Fibroblast of the aortic adventitia (primary cell): ENCODE results near the gene RABGAP1L. TPM values are rescaled to one million over a fixed set of nuclear protein-coding genes. Genes with fewer than 3 reads are reported as not detected.

Source experiments
- DNase-seq: peaks from one replicate; pipeline ENCODE4 v3.0.0-alpha.2; 2010; ENCODE audit warnings: low read depth
- H3K4me3 ChIP-seq: 2 replicates; pipeline ENCODE4 v1.5.1; 2011; ENCODE audit warnings: low read depth, mild to moderate bottlenecking, control low read depth, low read length, moderate library complexity
- total RNA-seq: library from RNA; depleted of rRNA; stranded (reverse); fragments of >200 nt; gene quantifications from 2 replicates; pipeline ENCODE4 v1.2.3, GENCODE V29; 2012; ENCODE audit warnings: low replicate concordance
- TF ChIP-seq, protein P1 (sequence below): IDR thresholded peaks from 2 replicates; pipeline ENCODE4 v1.5.1; 2011; ENCODE audit warnings: mild to moderate bottlenecking, low read length, control low read depth, inconsistent platforms; ENCODE audit not compliant: insufficient read depth

The RABGAP1L gene
- total RNA-seq, 1 donor = 39.9 TPM

DNA sequence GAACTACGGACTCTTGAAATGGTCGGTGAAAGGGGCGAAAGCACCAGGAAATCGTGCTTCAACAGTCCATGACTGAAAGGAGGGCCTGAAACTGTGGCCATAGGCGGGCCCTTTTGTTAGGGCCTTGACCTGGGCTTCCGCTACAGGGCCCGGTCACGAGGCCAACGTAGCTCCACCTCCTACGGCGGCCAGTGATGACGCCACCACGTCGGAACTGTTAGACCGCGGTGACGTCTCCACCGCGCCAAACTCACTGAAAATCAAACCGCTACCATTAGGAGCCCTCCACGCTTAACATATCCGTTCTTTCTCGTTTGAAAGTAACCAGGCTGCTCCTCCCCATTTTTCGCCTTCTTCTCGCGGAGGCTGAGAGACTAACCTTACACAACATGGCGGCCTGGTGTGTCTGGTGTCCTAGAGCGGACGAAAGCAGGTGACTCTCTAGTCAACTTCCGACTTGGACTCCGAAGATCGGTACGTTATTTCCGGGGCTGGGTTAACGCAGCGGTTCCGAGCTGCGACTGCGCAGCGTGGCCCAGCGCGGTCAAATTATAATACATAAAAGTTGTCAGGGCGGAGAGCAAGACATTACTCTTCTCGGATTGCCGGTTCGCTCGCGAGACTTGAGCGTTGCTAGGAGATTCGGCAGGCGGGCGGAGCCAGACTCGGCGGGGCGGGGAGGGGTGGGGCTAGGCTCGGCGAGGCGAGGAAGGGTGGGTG lies 840.1 kb downstream of the RABGAP1L start:
- TF ChIP-seq, protein P1, sequence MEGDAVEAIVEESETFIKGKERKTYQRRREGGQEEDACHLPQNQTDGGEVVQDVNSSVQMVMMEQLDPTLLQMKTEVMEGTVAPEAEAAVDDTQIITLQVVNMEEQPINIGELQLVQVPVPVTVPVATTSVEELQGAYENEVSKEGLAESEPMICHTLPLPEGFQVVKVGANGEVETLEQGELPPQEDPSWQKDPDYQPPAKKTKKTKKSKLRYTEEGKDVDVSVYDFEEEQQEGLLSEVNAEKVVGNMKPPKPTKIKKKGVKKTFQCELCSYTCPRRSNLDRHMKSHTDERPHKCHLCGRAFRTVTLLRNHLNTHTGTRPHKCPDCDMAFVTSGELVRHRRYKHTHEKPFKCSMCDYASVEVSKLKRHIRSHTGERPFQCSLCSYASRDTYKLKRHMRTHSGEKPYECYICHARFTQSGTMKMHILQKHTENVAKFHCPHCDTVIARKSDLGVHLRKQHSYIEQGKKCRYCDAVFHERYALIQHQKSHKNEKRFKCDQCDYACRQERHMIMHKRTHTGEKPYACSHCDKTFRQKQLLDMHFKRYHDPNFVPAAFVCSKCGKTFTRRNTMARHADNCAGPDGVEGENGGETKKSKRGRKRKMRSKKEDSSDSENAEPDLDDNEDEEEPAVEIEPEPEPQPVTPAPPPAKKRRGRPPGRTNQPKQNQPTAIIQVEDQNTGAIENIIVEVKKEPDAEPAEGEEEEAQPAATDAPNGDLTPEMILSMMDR = no peak
- DNase-seq = peak; percentile 100
- H3K4me3 ChIP-seq = peak overlapping the region; percentile 79

DNA sequence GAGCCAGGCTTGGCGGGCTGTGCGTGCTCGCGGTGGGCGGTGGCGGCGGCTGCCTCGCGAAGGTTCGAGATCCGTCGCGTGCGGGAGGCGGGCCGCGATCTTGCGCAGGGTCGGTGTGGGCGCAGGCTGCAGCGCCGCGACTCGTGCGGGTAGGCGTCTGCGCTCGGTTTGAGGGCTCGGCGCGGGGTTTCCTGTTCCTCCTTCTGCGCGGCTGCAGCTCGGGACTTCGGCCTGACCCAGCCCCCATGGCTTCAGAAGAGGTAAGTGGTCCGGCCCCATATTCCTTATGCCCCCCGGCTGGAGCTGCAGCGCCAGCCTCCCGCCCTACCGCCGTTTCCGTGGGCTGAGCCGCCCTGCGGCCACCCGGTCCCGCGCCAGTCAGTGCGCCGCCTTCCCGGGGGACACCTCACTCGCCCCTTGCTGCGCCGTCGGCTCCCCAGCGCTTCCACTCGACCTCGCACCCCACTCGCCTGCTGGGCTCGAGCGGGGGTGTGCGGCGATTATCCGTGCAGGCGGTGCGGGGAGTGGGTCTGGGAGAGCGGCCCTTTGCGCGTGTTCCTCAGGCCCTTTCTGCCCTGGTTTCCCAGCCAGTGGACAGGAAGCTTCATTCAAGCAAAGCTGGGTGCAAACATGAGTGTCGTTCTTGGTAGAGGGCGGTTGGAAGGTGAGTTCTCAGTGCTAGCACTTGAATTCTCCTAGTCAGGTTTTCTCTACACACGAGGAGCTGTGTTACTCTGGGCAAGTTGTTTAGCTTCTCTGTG lies 840.8 kb downstream of the RABGAP1L start, which contains the start of gene CACYBP:
TSS of gene CACYBP (plus strand) at position 12 of the 761 bp plus-strand sequence. CDS start at position 246, 234 bp downstream.
- peak; percentile 30 for DNase-seq
- TF ChIP-seq, protein P1 = no peak
- H3K4me3 ChIP-seq = peak within 1 kb of the TSS; percentile 79

DNA sequence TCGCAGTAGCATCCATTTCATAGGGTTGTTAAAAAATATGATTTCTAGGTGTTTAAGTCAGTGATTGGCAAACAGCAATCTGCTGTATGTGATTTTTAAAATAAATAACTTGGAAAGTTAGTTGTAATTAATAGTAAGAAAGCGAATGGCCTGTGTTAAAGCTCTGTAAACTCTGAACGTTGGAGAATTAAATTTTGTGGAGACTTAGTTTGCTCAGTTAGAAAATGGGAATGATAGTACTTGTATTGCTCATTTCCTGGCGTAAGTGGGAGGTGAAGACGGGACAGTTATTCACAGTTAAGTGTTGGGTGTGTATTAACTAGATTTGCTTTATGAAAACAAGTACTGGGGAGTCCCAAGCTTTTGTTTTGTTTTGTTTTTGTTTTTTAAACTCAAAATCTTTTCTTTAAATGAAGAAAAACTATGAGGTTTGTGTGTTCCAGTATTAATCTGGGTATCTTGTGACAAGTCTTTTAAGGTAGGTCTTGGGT lies 841.4 kb downstream of the RABGAP1L start:
- H3K4me3 ChIP-seq = peak overlapping the region; percentile 79
- peak; percentile 22 for DNase-seq
- TF ChIP-seq, protein P1 = no peak

DNA sequence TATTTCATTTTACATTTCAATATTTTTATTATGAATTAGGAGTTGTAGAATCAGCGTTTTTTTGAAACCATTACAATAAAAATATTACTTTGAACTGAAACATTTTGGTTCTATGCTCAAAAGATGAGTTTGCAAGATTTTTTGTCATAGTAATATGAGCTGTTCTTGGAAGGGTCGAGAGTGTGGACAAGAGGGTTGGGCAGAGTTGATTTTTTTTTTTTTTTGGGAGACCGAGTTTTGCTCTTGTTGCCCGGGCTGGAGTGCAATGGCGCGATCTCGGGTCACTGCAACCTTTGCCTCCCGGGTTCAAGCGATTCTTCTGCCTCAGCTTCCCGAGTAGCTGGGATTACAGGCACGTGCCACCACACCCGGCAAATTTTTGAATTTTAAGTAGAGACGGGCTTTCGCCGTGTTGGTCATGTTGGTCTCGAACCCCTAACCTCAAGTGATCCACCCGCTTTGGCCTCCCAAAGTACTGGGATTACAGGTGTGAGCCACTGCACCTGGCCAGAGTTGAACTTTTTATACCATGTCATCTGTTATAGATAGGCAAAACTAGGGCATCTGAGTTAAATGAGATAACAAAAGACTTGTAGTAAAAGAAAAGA lies 843.7 kb downstream of the RABGAP1L start:
- TF ChIP-seq, protein P1 = no peak
- DNase-seq = peak; percentile 64
- peak overlapping the region; percentile 44 for H3K4me3 ChIP-seq

DNA sequence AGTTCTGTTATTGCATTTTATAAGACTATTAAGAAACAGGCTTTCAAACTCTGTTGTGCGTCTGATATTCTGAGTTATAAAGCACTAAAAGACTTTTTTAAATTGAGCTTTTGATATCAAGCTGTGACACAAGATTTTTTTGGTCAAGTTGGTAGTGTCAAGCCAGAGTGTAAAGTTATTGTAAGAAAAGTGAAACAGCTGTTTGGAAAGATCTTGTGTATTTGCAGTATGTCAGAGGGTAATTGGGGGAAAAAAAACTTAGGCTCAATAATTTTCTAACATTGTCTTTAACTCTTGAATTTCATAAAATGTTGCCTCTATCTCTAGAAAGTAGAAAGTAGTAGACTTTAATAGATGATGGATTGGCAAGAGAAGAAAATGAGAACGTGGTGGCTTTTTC lies 844.2 kb downstream of the RABGAP1L start:
- TF ChIP-seq, protein P1 = no peak
- no peak for DNase-seq
- no peak overlapping the region for H3K4me3 ChIP-seq

DNA sequence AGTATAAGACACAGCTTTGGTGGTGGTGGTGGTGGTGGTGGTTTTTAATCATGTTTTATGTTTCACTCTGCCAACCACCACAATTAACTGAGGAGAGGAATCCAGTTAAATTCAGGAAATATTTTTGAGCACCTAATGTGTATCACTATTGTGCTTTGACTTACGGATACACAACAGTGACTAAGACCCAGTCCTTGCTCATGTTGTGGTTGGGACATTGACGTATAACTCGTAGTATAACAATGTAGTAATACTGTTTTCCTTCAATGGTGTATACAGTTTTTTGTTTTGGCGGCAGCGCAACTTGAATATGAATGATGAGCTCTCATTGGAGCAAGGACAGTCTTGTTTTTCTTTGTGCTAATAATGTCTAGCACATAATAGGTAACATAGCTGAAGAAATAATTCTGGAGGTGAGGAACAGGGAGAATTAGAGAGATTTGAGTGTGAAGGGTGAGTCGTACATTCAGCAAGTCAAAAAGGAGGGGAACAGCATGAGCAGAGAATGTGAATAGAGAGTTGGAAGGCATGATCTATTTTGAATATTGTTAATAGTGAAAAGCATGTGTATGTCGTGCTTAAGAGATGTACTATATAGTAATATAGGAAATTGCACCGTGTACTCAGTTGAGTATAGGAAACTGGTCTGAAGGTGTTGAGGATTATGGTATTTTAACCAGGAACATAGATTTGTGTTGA lies 845.9 kb downstream of the RABGAP1L start:
- no peak overlapping the region for H3K4me3 ChIP-seq
- TF ChIP-seq, protein P1 = no peak
- DNase-seq = no peak
